ENCODE data around the gene OVCA2. TPM values are rescaled to one million over a fixed set of nuclear protein-coding genes. Genes with fewer than 3 reads are reported as not detected.

OVCA2 gene
- total RNA-seq, 1 donor from 2014 or later: 27.8 TPM

DNA sequence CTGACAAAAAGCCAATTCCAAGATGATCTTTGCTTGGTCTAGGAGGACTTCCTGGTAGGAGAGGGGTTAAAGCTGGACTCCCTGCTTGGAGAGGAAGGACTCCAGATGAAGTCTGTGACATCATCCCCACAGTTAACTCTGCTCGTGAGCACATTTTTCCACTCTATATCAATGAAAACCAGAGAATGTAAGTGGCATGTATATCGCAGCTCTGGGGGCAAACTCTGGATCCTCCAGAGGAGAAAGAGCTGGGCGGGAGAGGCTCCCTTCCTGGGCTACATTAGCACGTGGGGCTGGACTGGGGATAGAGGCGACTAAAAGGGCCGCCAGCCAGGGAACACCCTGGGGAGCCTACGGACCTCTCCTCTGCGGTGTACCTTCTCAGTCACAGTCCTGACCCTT is 47.2 kb downstream of the OVCA2 start:
- H3K36me3 Mint-ChIP-seq: peaks cover 13% of the 10 kb centered on the region
- H3K4me1 Mint-ChIP-seq (ENCODE audit: unreplicated experiment): peaks cover 69% of the 10 kb centered on the region
- peak overlapping the region; percentile 76 for H3K4me3 Mint-ChIP-seq

DNA sequence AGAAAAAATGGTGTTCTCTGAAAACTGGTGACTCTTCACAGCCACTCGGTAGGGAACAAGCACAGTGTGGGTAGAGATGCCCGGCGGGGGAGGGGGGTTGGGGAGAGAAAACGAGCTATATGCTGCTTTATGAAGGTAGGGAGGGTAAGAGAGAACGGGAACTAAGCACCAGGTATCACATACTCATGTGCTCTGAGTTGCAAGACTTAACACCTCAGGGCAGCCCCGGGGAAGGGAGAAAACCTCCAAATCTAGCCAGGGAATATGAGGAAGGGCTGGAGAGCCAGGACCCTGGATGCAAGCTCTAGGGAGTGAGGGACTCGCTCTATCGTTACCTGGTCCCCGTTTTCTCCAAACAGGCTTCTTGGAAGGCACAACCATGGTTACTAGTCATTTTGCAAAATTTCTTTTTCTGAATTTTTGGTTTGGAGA is 48.4 kb downstream of the OVCA2 start:
- DNase-seq (ENCODE audit: extremely low spot score, unreplicated experiment): no peak
- H3K27ac Mint-ChIP-seq: no peak overlapping the region
- TF ChIP-seq, protein P1, sequence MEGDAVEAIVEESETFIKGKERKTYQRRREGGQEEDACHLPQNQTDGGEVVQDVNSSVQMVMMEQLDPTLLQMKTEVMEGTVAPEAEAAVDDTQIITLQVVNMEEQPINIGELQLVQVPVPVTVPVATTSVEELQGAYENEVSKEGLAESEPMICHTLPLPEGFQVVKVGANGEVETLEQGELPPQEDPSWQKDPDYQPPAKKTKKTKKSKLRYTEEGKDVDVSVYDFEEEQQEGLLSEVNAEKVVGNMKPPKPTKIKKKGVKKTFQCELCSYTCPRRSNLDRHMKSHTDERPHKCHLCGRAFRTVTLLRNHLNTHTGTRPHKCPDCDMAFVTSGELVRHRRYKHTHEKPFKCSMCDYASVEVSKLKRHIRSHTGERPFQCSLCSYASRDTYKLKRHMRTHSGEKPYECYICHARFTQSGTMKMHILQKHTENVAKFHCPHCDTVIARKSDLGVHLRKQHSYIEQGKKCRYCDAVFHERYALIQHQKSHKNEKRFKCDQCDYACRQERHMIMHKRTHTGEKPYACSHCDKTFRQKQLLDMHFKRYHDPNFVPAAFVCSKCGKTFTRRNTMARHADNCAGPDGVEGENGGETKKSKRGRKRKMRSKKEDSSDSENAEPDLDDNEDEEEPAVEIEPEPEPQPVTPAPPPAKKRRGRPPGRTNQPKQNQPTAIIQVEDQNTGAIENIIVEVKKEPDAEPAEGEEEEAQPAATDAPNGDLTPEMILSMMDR (conservative IDR thresholded peaks at IDR 0.05): no peak
- peaks cover 9% of the 10 kb centered on the region for H3K36me3 Mint-ChIP-seq
- H3K4me1 Mint-ChIP-seq (ENCODE audit: unreplicated experiment): peaks cover 61% of the 10 kb centered on the region
- no peaks in the 10 kb centered on the region for H3K9me3 Mint-ChIP-seq
- H3K4me3 Mint-ChIP-seq: no peak overlapping the region
- H3K27me3 Mint-ChIP-seq: no peaks in the 10 kb centered on the region

More for the DNA sequence above, 47.2 kb downstream of the OVCA2 start:
- TF ChIP-seq, protein P1 (conservative IDR thresholded peaks at IDR 0.05): no peak
- no peak for DNase-seq (ENCODE audit: extremely low spot score, unreplicated experiment)
- Mint-ChIP-seq H3K27ac (peak overlapping the region; percentile 84), H3K9me3 (no peaks in the 10 kb centered on the region), H3K27me3 (no peaks in the 10 kb centered on the region)

DNA sequence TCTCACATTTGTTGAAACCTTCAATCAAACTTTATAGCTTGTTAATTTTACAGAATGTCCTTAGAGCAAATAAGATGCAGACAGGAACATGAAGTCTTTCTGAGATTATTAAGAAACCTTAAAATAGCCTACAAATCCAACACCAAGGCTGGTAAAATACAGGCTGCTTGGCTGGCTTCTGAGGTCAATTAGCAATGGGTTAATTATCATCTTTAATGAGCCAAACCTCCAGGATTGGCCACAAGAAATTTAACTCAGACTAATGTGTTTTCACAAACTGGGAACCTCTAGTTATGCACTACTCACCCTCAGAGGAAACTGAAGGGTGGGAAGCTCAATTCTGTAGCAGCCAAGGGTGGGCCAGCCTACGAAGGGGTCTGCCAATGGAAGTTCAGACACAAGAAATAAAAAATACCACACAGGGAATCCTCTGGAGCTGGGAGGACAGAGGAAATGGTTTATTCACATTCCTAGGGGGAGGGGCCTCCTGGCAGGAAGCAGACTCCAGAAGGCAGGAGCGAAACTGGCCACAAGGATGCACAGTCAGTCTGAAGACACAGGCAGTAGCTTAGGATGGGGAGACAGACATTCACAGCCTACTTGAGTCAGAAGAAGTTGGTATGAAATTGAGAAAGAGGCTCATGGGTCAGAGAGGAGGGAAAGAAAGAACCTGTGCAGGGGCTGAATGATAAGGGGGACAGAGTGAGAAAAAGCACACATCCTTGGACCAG is 49.1 kb downstream of the OVCA2 start:
- DNase-seq (ENCODE audit: extremely low spot score, unreplicated experiment): no peak
- Mint-ChIP-seq H3K4me1 (ENCODE audit: unreplicated experiment) (peaks cover 60% of the 10 kb centered on the region), H3K27me3 (no peaks in the 10 kb centered on the region), H3K4me3 (peak overlapping the region; percentile 58), H3K27ac (peak overlapping the region; percentile 76), H3K36me3 (peaks cover 9% of the 10 kb centered on the region), H3K9me3 (no peaks in the 10 kb centered on the region)
- TF ChIP-seq, protein P1 (conservative IDR thresholded peaks at IDR 0.05): peak; percentile 57

DNA sequence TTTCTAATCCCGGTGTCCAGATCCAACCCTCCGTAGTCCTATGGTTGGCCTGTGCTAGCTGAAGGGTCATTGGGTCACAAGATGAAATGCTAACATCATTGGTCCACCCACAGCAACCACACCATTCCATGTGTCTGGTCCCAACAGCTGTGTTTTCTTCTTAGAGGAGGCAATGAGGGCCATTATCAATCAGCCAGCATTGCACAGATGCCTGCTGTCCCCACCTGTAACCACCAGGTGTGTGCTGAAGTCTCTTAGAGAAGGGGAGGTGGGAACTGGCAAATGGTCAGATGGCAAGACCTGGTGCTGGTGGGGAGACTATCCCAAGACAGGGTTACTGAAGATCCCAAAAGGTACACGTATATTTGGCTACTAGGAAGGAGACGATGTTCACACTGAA is 50.4 kb downstream of the OVCA2 start:
- DNase-seq (ENCODE audit: extremely low spot score, unreplicated experiment): no peak
- Mint-ChIP-seq H3K36me3 (peaks cover 9% of the 10 kb centered on the region), H3K4me3 (peak overlapping the region; percentile 33), H3K9me3 (no peaks in the 10 kb centered on the region), H3K27ac (peak overlapping the region; percentile 46), H3K27me3 (no peaks in the 10 kb centered on the region), H3K4me1 (ENCODE audit: unreplicated experiment) (peaks cover 56% of the 10 kb centered on the region)
- TF ChIP-seq, protein P1 (conservative IDR thresholded peaks at IDR 0.05): peak; percentile 18

Small RNAs within 50 kb of the gene (microRNA-seq; reads per million reads assigned to microRNA genes)
- 290 reads per million, percentile 72 among the genes with 10 or more reads in this experiment for gene MIR132
- 16.8 reads per million, percentile 40 among the genes with 10 or more reads in this experiment for gene MIR212

Other genes starting within 250 kb of the OVCA2 start
- 18.0 and 22.5 TPM in 2 replicates for gene SMYD4, start 212.1 kb upstream of the OVCA2 start, total RNA-seq (ENCODE audit: low replicate concordance)
- 91.5 and 129 TPM in 2 replicates for gene RPA1, start 212.0 kb upstream of the OVCA2 start, total RNA-seq (ENCODE audit: low replicate concordance)
- gene RTN4RL1, start 16.7 kb upstream of the OVCA2 start, total RNA-seq (ENCODE audit: low replicate concordance): 1.7 and 1.9 TPM in 2 replicates
- gene DPH1, start 11.9 kb upstream of the OVCA2 start, total RNA-seq (ENCODE audit: low replicate concordance): 41.5 and 57.1 TPM in 2 replicates
- gene HIC1, start 13.1 kb downstream of the OVCA2 start, total RNA-seq (ENCODE audit: low replicate concordance): 3.4 and 21.6 TPM in 2 replicates